ENCODE results near the gene EFL1.
"Not testable (repeated sequence)": the region's sequence is repeated elsewhere in the genome, so short reads cannot be mapped to it uniquely, and the experiment has no call there.

DNA sequence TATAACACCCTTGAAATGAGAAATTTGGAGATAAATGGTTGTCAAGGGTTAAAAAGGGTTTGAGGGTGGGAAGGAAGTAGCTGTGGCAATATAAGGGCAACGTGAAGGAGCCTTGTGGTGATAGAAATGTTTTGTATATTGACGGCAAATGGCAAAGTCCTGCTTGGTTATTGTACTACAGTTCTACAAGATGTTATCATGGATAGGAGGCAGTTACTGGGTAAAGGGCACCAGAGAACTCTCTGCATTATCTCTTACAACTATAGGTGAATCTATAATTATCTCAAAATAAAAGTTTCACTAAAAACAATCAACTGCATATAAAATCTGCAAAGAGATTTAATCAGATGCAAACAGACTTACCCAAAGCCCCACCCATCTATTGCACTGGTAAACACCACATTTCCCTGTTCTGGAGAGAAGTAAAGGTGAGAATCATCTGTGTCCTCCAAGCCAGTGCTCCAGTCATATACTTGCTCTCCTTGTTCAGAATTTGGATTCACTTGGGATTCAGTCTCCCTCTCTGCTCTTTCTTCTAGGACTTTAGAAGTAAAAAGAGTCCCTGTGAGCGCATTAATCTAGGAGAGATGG is 24.5 kb downstream of the EFL1 start:
- TF ChIP-seq FOXJ3 (CRISPR knock-in tag; IDR thresholded peaks at IDR 0.05; ENCODE audit: borderline replicate concordance); ZNF671 (CRISPR knock-in tag; IDR thresholded peaks at IDR 0.05); NR2C2 (CRISPR knock-in tag; IDR thresholded peaks at IDR 0.05); EMX1 (CRISPR knock-in tag; IDR thresholded peaks at IDR 0.05): not testable (repeated sequence)
- TF ChIP-seq, protein P1, sequence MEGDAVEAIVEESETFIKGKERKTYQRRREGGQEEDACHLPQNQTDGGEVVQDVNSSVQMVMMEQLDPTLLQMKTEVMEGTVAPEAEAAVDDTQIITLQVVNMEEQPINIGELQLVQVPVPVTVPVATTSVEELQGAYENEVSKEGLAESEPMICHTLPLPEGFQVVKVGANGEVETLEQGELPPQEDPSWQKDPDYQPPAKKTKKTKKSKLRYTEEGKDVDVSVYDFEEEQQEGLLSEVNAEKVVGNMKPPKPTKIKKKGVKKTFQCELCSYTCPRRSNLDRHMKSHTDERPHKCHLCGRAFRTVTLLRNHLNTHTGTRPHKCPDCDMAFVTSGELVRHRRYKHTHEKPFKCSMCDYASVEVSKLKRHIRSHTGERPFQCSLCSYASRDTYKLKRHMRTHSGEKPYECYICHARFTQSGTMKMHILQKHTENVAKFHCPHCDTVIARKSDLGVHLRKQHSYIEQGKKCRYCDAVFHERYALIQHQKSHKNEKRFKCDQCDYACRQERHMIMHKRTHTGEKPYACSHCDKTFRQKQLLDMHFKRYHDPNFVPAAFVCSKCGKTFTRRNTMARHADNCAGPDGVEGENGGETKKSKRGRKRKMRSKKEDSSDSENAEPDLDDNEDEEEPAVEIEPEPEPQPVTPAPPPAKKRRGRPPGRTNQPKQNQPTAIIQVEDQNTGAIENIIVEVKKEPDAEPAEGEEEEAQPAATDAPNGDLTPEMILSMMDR (IDR thresholded peaks at IDR 0.05): not testable (repeated sequence)
- TF ChIP-seq, protein P2, sequence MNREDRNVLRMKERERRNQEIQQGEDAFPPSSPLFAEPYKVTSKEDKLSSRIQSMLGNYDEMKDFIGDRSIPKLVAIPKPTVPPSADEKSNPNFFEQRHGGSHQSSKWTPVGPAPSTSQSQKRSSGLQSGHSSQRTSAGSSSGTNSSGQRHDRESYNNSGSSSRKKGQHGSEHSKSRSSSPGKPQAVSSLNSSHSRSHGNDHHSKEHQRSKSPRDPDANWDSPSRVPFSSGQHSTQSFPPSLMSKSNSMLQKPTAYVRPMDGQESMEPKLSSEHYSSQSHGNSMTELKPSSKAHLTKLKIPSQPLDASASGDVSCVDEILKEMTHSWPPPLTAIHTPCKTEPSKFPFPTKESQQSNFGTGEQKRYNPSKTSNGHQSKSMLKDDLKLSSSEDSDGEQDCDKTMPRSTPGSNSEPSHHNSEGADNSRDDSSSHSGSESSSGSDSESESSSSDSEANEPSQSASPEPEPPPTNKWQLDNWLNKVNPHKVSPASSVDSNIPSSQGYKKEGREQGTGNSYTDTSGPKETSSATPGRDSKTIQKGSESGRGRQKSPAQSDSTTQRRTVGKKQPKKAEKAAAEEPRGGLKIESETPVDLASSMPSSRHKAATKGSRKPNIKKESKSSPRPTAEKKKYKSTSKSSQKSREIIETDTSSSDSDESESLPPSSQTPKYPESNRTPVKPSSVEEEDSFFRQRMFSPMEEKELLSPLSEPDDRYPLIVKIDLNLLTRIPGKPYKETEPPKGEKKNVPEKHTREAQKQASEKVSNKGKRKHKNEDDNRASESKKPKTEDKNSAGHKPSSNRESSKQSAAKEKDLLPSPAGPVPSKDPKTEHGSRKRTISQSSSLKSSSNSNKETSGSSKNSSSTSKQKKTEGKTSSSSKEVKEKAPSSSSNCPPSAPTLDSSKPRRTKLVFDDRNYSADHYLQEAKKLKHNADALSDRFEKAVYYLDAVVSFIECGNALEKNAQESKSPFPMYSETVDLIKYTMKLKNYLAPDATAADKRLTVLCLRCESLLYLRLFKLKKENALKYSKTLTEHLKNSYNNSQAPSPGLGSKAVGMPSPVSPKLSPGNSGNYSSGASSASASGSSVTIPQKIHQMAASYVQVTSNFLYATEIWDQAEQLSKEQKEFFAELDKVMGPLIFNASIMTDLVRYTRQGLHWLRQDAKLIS (CRISPR knock-in tag; IDR thresholded peaks at IDR 0.05; ENCODE audit: borderline replicate concordance): not testable (repeated sequence)
- TF ChIP-seq, protein P3, sequence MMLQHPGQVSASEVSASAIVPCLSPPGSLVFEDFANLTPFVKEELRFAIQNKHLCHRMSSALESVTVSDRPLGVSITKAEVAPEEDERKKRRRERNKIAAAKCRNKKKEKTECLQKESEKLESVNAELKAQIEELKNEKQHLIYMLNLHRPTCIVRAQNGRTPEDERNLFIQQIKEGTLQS (CRISPR knock-in tag; conservative IDR thresholded peaks at IDR 0.05): not testable (repeated sequence)

Data from WTC11 (cell line).